ENCODE data around the gene COA5. TPM values are rescaled to one million over a fixed set of nuclear protein-coding genes. Genes with fewer than 3 reads are reported as not detected.

The COA5 gene
- total RNA-seq, 2 experiments from 2014 or later: 33.6 to 40.0 TPM

DNA sequence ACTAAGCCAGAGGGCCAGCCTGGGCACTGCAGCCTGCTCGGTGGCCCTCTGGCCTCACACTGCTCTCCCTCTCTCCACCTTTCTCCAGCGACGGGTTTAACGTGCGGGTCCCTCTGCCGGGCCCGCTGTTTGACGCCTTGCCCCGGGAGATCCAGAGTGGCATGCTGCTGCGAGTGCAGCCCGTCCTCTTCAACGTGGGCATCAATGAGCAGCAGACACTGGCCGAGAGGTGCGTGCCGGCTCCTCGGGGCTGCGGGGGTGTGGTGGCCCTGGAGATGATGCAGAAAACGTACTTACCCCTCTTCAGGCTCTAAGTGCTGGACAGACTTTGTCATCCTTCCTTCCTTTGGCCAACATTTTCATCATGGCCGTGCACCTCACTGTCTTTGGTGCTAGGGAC, 42.4 kb downstream of the COA5 start:
- no peaks in the 10 kb centered on the region; the same call in 1 of the 2 replicates for H3K36me3 ChIP-seq (ENCODE audit: insufficient read depth, low read length)
- no peak overlapping the region for H3K4me2 ChIP-seq (ENCODE audit: low read length)
- ChIA-PET CTCF (ENCODE audit: unreplicated experiment) (no interaction called here), POLR2A (no interaction called here)
- TF ChIP-seq, protein P1, sequence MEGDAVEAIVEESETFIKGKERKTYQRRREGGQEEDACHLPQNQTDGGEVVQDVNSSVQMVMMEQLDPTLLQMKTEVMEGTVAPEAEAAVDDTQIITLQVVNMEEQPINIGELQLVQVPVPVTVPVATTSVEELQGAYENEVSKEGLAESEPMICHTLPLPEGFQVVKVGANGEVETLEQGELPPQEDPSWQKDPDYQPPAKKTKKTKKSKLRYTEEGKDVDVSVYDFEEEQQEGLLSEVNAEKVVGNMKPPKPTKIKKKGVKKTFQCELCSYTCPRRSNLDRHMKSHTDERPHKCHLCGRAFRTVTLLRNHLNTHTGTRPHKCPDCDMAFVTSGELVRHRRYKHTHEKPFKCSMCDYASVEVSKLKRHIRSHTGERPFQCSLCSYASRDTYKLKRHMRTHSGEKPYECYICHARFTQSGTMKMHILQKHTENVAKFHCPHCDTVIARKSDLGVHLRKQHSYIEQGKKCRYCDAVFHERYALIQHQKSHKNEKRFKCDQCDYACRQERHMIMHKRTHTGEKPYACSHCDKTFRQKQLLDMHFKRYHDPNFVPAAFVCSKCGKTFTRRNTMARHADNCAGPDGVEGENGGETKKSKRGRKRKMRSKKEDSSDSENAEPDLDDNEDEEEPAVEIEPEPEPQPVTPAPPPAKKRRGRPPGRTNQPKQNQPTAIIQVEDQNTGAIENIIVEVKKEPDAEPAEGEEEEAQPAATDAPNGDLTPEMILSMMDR (conservative IDR thresholded peaks at IDR 0.05; ENCODE audit: low read length): no peak
- TF ChIP-seq EZH2phosphoT487 (IDR thresholded peaks at IDR 0.05; ENCODE audit: borderline replicate concordance, low read depth, low read length): no peak
- peaks cover 18% of the 10 kb centered on the region for H3K4me1 ChIP-seq (ENCODE audit: insufficient read depth, low read length, poor library complexity, severe bottlenecking)
- no peak for DNase-seq (ENCODE audit: low spot score)
- no peaks in the 10 kb centered on the region for H3K9me2 ChIP-seq (ENCODE audit: insufficient read depth, low read length)
- no peak overlapping the region for H2AFZ ChIP-seq (ENCODE audit: low read length)
- intact Hi-C loops (cut with micrococcal nuclease; ENCODE audit: unreplicated experiment): no loop called here
- H3K79me2 ChIP-seq (ENCODE audit: insufficient read depth, low read depth, low read length): no peaks in the 10 kb centered on the region
- H4K20me1 ChIP-seq (ENCODE audit: insufficient read depth, low read length): no peaks in the 10 kb centered on the region
- no TSS peak for BruUV-seq (replicated peaks)
- H3K9me3 ChIP-seq (ENCODE audit: low read length): no peaks in the 10 kb centered on the region
- H3K4me3 ChIP-seq (ENCODE audit: low read depth, low read length, poor library complexity, severe bottlenecking): no peak overlapping the region
- H3K27ac ChIP-seq (ENCODE audit: low read depth, low read length, poor library complexity, severe bottlenecking): no peak overlapping the region

DNA sequence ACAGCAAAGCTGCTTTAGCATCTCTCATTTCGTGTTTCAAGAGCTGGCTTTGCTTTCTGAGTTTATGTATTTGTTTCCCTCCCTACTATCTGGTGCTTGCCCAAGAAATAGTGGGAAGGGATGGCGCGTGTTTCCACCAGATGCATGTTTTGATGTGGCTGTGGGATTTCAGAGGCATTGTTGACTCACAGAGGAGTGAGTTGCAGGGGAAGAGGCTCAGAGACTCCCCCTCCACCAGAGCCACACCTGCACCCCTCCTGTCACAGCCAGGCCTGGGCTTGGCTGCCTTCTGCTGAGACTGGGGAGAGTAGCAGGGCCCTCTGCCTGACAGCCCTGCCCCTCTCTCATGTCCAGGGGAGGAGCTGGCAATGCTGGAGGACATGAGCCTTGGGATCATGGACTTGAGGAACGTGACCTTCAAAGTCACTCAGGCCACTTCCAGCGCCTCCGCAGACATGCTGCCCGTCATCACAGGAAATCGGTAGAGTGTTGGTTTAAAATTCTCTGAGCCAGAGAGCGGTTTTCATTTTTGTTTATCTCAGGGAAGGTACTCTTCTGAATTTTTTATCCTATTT, 42.9 kb downstream of the COA5 start:
- no peak overlapping the region for H2AFZ ChIP-seq (ENCODE audit: low read length)
- H3K9me2 ChIP-seq (ENCODE audit: insufficient read depth, low read length): no peaks in the 10 kb centered on the region
- H3K4me3 ChIP-seq (ENCODE audit: low read depth, low read length, poor library complexity, severe bottlenecking): no peak overlapping the region
- H3K4me1 ChIP-seq (ENCODE audit: insufficient read depth, low read length, poor library complexity, severe bottlenecking): peaks cover 24% of the 10 kb centered on the region
- H4K20me1 ChIP-seq (ENCODE audit: insufficient read depth, low read length): no peaks in the 10 kb centered on the region
- no peak for DNase-seq (ENCODE audit: low spot score)
- no TSS peak for BruUV-seq (replicated peaks)
- TF ChIP-seq EZH2phosphoT487 (IDR thresholded peaks at IDR 0.05; ENCODE audit: borderline replicate concordance, low read depth, low read length): no peak
- TF ChIP-seq, protein P1 (conservative IDR thresholded peaks at IDR 0.05; ENCODE audit: low read length): no peak
- H3K36me3 ChIP-seq (ENCODE audit: insufficient read depth, low read length): no peaks in the 10 kb centered on the region; the same call in 1 of the 2 replicates
- no peaks in the 10 kb centered on the region for H3K9me3 ChIP-seq (ENCODE audit: low read length)
- CTCF ChIA-PET (ENCODE audit: unreplicated experiment): no interaction called here
- H3K79me2 ChIP-seq (ENCODE audit: insufficient read depth, low read depth, low read length): no peaks in the 10 kb centered on the region
- no peak overlapping the region for H3K27ac ChIP-seq (ENCODE audit: low read depth, low read length, poor library complexity, severe bottlenecking)
- POLR2A ChIA-PET: no interaction called here
- intact Hi-C loops (cut with micrococcal nuclease; ENCODE audit: unreplicated experiment): no loop called here
- H3K4me2 ChIP-seq (ENCODE audit: low read length): no peak overlapping the region

DNA sequence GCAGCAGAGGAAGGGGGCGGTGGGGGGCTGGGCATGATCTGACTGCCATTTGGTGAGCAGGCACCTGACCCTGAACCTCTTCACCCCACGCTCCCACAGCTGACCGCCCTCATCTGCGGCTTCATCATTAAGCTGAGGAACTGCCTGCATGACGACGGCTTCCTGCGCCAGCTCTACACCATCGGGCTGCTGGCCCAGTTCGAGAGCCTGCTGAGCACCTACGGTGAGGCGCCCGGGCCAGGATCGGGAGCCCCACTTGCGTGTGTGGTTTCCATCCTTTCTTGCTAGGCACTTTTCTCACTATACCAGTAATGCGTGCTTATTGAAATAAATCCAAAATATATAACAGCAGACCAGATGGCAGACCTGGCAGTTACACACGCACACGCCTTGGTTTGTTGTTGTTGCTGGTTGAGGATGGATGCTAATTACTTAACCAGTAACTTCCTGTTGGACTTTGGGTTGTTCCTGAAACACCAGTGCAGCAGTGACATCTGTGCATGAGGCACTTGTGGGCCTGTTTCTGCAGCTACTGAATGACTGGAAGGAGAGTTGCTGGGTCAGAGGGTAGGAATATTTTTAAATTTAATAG, 43.7 kb downstream of the COA5 start:
- H3K4me1 ChIP-seq (ENCODE audit: insufficient read depth, low read length, poor library complexity, severe bottlenecking): peaks cover 31% of the 10 kb centered on the region
- ChIA-PET POLR2A (no interaction called here), CTCF (ENCODE audit: unreplicated experiment) (no interaction called here)
- H3K27ac ChIP-seq (ENCODE audit: low read depth, low read length, poor library complexity, severe bottlenecking): no peak overlapping the region
- TF ChIP-seq, protein P1 (conservative IDR thresholded peaks at IDR 0.05; ENCODE audit: low read length): no peak
- TF ChIP-seq EZH2phosphoT487 (IDR thresholded peaks at IDR 0.05; ENCODE audit: borderline replicate concordance, low read depth, low read length): no peak
- H4K20me1 ChIP-seq (ENCODE audit: insufficient read depth, low read length): no peaks in the 10 kb centered on the region
- no peaks in the 10 kb centered on the region for H3K79me2 ChIP-seq (ENCODE audit: insufficient read depth, low read depth, low read length)
- H3K4me2 ChIP-seq (ENCODE audit: low read length): no peak overlapping the region
- BruUV-seq (replicated peaks): no TSS peak
- no peak for DNase-seq (ENCODE audit: low spot score)
- no peaks in the 10 kb centered on the region; the same call in 1 of the 2 replicates for H3K36me3 ChIP-seq (ENCODE audit: insufficient read depth, low read length)
- no peak overlapping the region for H3K4me3 ChIP-seq (ENCODE audit: low read depth, low read length, poor library complexity, severe bottlenecking)
- intact Hi-C loops (cut with micrococcal nuclease; ENCODE audit: unreplicated experiment): loop anchor here (5.0 kb wide), 1 partner anchor 897 kb away; the partner anchor contains the start of gene C2orf92
- H3K9me2 ChIP-seq (ENCODE audit: insufficient read depth, low read length): no peaks in the 10 kb centered on the region
- no peak overlapping the region for H2AFZ ChIP-seq (ENCODE audit: low read length)
- no peaks in the 10 kb centered on the region for H3K9me3 ChIP-seq (ENCODE audit: low read length)
